GM23248 (cell line): ENCODE results near the gene HPS1. TPM values are rescaled to one million over a fixed set of nuclear protein-coding genes. Genes with fewer than 3 reads are reported as not detected.

Experiments
- DNase-seq: peaks from one replicate; pipeline ENCODE4 v3.0.0-alpha.2; 2015
- H2AFZ ChIP-seq: fragments of 200-600 bp; sonication (generic); 2 replicates; pipeline ENCODE4 v1.6.1; 2016; ENCODE audit warnings: antibody characterized with exemption
- H3F3A ChIP-seq: fragments of 200-600 bp; sonication (generic); 2 replicates; pipeline ENCODE4 v1.6.1; 2016; ENCODE audit warnings: mild to moderate bottlenecking, antibody characterized with exemption, mixed run types; ENCODE audit not compliant: insufficient read depth
- H3K27ac ChIP-seq: fragments of 200-600 bp; sonication (generic); 2 replicates; pipeline ENCODE4 v1.5.1; 2016; ENCODE audit warnings: mild to moderate bottlenecking
- H3K27me3 ChIP-seq: fragments of 200-600 bp; sonication (generic); replicated peaks from 2 replicates; pipeline ENCODE4 v1.6.1; 2016; ENCODE audit warnings: mild to moderate bottlenecking; ENCODE audit not compliant: insufficient read depth
- H3K36me3 ChIP-seq: fragments of 200-600 bp; sonication (generic); 2 replicates; pipeline ENCODE4 v1.6.1; 2016; ENCODE audit warnings: low read depth, mild to moderate bottlenecking
- H3K4me1 ChIP-seq: fragments of 200-600 bp; sonication (generic); 2 replicates; pipeline ENCODE4 v1.6.1; 2016; ENCODE audit warnings: mild to moderate bottlenecking; ENCODE audit not compliant: insufficient read depth
- H3K4me2 ChIP-seq: fragments of 200-600 bp; sonication (generic); one replicate; pipeline ENCODE4 v1.6.1; 2016; ENCODE audit warnings: mild to moderate bottlenecking; ENCODE audit not compliant: unreplicated experiment
- H3K4me3 ChIP-seq: fragments of 200-600 bp; sonication (generic); 2 replicates; pipeline ENCODE4 v1.5.1; 2016; ENCODE audit warnings: mild to moderate bottlenecking
- H3K79me2 ChIP-seq: fragments of 200-600 bp; sonication (generic); 2 replicates; pipeline ENCODE4 v1.6.1; 2016; ENCODE audit warnings: mild to moderate bottlenecking; ENCODE audit not compliant: insufficient read depth
- H3K9ac ChIP-seq: fragments of 200-600 bp; sonication (generic); 2 replicates; pipeline ENCODE4 v1.6.1; 2016; ENCODE audit warnings: mild to moderate bottlenecking
- H3K9me2 ChIP-seq: fragments of 200-600 bp; sonication (generic); 2 replicates; pipeline ENCODE4 v1.6.1; 2016; ENCODE audit warnings: mixed run types, mild to moderate bottlenecking, moderate library complexity; ENCODE audit not compliant: insufficient read depth
- H3K9me3 ChIP-seq: fragments of 200-600 bp; sonication (generic); one replicate; pipeline ENCODE4 v1.6.1; 2017; ENCODE audit warnings: low read depth
- H4K20me1 ChIP-seq: fragments of 200-600 bp; sonication (generic); 2 replicates; pipeline ENCODE4 v1.6.0; 2016; ENCODE audit not compliant: insufficient read depth
- EZH2 ChIP-seq: fragments of 200-600 bp; sonication (generic); IDR thresholded peaks from 2 replicates; pipeline ENCODE4 v1.6.1; 2018; ENCODE audit warnings: antibody characterized with exemption, mild to moderate bottlenecking; ENCODE audit not compliant: insufficient read depth, poor library complexity, severe bottlenecking
- EZH2phosphoT487 ChIP-seq: fragments of 200-600 bp; sonication (generic); IDR thresholded peaks from 2 replicates; pipeline ENCODE4 v1.6.1; 2018; ENCODE audit warnings: antibody characterized with exemption, moderate library complexity, mild to moderate bottlenecking, low read depth; ENCODE audit not compliant: insufficient read depth
- WGBS, 2 experiments: methylation state at CpG; one replicate each; pipeline ENCODE4 v1.1.6; 2015 to 2017; ENCODE audit warnings: low lambda C conversion rate in 2 of 2, low coverage in 1 of 2; ENCODE audit errors: missing lambda C conversion rate in 2 of 2; 5-methylcytosine and 5-hydroxymethylcytosine counted together
- in situ Hi-C: fragments of 300-500 bp; cut with MboI; formaldehyde crosslinking; loops from 2 replicates; pipeline ENCODE4 v1.15.0; 2020
- polyA plus RNA-seq: library from polyadenylated mRNA; unstranded; fragments of >200 nt; fragmentation: Nextera tagmentation; extraction: Ambion mirVana; gene quantifications from 2 replicates; pipeline ENCODE4 v1.2.1, GENCODE V29; 2016
- total RNA-seq: library from RNA; depleted of rRNA; stranded (reverse); fragments of >200 nt; shearing (Covaris generic); gene quantifications from 2 replicates; pipeline ENCODE4 v1.2.3, GENCODE V29; 2014

HPS1 gene
- total and polyA plus RNA-seq, 2 experiments from 2014 or later = 54.5 to 80.6 TPM

DNA sequence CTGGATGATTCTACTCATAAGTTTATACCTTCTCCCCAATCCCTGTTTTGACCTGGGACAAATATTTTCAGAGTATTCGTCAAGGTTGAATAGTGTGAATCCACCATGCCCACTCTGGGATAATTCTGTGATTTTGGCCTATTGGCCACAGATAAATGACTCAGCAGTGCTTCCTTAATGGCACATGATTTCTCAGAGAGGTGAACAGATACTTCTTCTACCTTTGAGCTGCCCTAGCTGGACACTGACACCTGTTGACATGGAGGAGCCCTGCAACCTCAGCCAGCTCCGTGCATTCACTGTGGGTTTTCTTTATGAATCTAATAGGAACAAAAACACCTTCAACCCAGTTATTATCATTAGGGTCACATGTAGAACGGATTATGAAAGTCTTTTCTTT is 40.9 kb upstream of the HPS1 start:
- Histone ChIP-seq H3K36me3 (no peaks in the 10 kb centered on the region), H3K4me1 (peaks cover 47% of the 10 kb centered on the region), H3K27me3 (no peaks in the 10 kb centered on the region), H3K27ac (no peak overlapping the region), H3K9me3 (no peaks in the 10 kb centered on the region), H3K4me2 (no peak overlapping the region), H3K9ac (no peak overlapping the region), H3K79me2 (no peaks in the 10 kb centered on the region), H3K9me2 (0 out of 2 replicates have a peak, but pooled peaks cover 2% of the 10 kb centered on the region), H3F3A (peaks cover 39% of the 10 kb centered on the region), H2AFZ (peak overlapping the region; percentile 86; the same call in 1 of the 2 replicates), H4K20me1 (no peaks in the 10 kb centered on the region), H3K4me3 (no peak overlapping the region)
- WGBS, 2 experiments = 97 to 100% methylated on average over 3 of the region's 3 CpGs
- in situ Hi-C loops = no loop called here
- DNase-seq = no peak
- TF ChIP-seq EZH2phosphoT487 (no peak), EZH2 (no peak)

DNA sequence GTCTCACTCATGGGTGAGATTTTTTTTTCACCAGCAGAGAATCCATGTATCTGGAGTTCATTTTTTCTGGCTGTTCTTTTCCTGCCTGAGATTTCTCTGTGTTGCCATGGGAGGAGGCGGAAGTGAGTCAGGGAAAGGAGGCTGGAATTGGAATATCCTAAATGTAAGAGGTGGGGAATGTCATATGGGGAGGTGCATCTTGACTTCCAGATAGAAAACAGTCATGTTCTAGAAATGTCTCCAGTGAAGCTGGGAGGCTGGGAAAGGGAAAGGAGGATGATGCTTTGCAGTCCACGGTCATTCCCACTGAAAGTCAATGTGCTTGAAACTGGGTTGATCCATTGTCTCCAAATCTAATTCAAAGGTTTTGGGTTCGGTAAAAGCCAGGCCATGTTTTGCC is 39.7 kb upstream of the HPS1 start:
- H3K4me3 ChIP-seq = 0 out of 2 replicates have a peak overlapping the region, but pooled peaks have one; percentile 20
- H3K9me3 ChIP-seq = no peaks in the 10 kb centered on the region
- H2AFZ ChIP-seq = peak overlapping the region; percentile 86
- no peaks in the 10 kb centered on the region for H3K36me3 ChIP-seq
- DNase-seq = peak; percentile 92
- no peaks in the 10 kb centered on the region for H4K20me1 ChIP-seq
- no peak for TF ChIP-seq EZH2phosphoT487
- TF ChIP-seq EZH2 = no peak
- H3F3A ChIP-seq = peaks cover 39% of the 10 kb centered on the region
- in situ Hi-C loops = no loop called here
- H3K4me2 ChIP-seq = peak overlapping the region; percentile 75
- H3K4me1 ChIP-seq = peaks cover 47% of the 10 kb centered on the region
- no peaks in the 10 kb centered on the region for H3K27me3 ChIP-seq
- peak overlapping the region; percentile 91 for H3K27ac ChIP-seq
- no peaks in the 10 kb centered on the region for H3K79me2 ChIP-seq
- H3K9me2 ChIP-seq = 0 out of 2 replicates have a peak, but pooled peaks cover 2% of the 10 kb centered on the region
- WGBS, 2 experiments = 2 to 7% methylated on average over 3 of the region's 3 CpGs
- peak overlapping the region; percentile 57 for H3K9ac ChIP-seq

DNA sequence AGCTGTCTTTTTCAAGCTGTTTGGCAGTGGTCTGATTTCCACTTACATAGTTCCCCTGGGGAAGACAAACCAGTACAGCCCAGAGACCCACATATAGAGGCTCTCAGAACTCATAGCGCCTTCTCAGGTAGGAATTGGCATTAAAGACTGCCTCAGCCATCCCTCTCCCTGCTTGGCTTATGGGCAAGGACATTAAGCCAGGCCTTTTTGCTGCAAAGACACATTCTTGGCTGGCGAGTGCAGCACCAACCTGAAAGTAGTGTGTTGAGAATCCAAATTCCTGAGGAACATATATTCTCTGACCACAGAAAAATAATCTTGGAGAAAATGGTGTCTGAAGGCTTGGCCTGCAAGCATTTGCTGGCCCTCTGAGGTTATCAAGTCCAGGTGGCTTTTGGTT is 39.2 kb upstream of the HPS1 start:
- in situ Hi-C loops = no loop called here
- H3K9me2 ChIP-seq = 0 out of 2 replicates have a peak, but pooled peaks cover 2% of the 10 kb centered on the region
- TF ChIP-seq EZH2 = no peak
- TF ChIP-seq EZH2phosphoT487 = no peak
- peak; percentile 65 for DNase-seq
- H3K27ac ChIP-seq = peak overlapping the region; percentile 91
- peak overlapping the region; percentile 57 for H3K9ac ChIP-seq
- peaks cover 39% of the 10 kb centered on the region for H3F3A ChIP-seq
- H3K36me3 ChIP-seq = no peaks in the 10 kb centered on the region
- H3K9me3 ChIP-seq = no peaks in the 10 kb centered on the region
- no peaks in the 10 kb centered on the region for H4K20me1 ChIP-seq
- H3K27me3 ChIP-seq = no peaks in the 10 kb centered on the region
- 0 out of 2 replicates have a peak overlapping the region, but pooled peaks have one; percentile 15 for H3K4me3 ChIP-seq
- peaks cover 47% of the 10 kb centered on the region for H3K4me1 ChIP-seq
- WGBS, 2 experiments = 79 to 83% methylated on average over 2 of the region's 2 CpGs
- peak overlapping the region; percentile 86 for H2AFZ ChIP-seq
- no peaks in the 10 kb centered on the region for H3K79me2 ChIP-seq
- H3K4me2 ChIP-seq = peak overlapping the region; percentile 75

DNA sequence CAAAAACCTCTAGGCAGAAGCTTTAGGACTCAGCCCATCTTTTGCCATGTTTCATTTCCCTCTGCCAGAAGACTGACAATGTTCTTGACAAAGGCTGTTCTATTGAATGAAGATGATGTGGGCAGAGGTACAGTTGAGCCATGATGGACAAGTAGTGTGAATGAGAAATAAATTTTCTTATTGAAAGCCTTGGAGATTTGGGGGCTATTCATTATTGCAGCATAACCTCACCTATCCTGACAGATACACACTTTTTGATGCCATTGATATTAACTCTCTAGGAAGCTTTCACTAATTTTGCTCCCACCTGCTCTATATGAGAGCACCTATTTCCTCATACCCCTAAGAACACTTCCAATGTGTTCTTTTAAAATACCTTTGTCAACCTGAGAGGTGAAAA is 36.9 kb upstream of the HPS1 start:
- H3K27me3 ChIP-seq = no peaks in the 10 kb centered on the region
- H3K9me3 ChIP-seq = no peaks in the 10 kb centered on the region
- peaks cover 41% of the 10 kb centered on the region for H3K4me1 ChIP-seq
- TF ChIP-seq EZH2 (no peak), EZH2phosphoT487 (no peak)
- peaks cover 28% of the 10 kb centered on the region for H3F3A ChIP-seq
- no peak for DNase-seq
- no peaks in the 10 kb centered on the region for H3K79me2 ChIP-seq
- no peak overlapping the region for H3K4me3 ChIP-seq
- H4K20me1 ChIP-seq = no peaks in the 10 kb centered on the region
- in situ Hi-C loops = no loop called here
- H3K27ac ChIP-seq = no peak overlapping the region
- H3K36me3 ChIP-seq = no peaks in the 10 kb centered on the region
- H3K9ac ChIP-seq = no peak overlapping the region
- H2AFZ ChIP-seq = no peak overlapping the region
- no peaks in the 10 kb centered on the region for H3K9me2 ChIP-seq
- H3K4me2 ChIP-seq = no peak overlapping the region

DNA sequence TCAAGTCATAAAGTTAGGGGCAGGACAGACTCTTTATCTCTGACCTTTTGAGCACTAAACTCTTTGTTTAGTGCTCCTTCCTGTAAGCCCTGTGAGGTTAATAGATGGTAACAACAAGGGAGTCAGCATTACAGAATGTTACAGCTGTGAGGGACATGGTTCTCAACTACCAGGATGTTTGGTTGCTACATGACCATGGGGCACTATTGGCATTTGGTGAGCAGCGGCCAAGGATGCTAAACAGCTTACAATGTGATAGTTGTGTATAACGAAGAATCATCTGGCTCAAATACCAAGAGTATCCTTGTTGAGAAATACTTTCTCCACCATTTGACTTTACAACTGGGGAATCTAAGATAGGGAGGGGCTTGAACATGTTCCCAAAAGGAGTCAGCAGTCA is 35.4 kb upstream of the HPS1 start:
- Histone ChIP-seq H3K9me3 (no peaks in the 10 kb centered on the region), H2AFZ (no peak overlapping the region), H3K4me3 (no peak overlapping the region), H3K27me3 (no peaks in the 10 kb centered on the region), H3F3A (peaks cover 20% of the 10 kb centered on the region), H3K9me2 (no peaks in the 10 kb centered on the region), H3K79me2 (no peaks in the 10 kb centered on the region), H3K4me2 (no peak overlapping the region), H3K36me3 (no peaks in the 10 kb centered on the region), H3K27ac (no peak overlapping the region), H3K4me1 (peaks cover 35% of the 10 kb centered on the region), H4K20me1 (no peaks in the 10 kb centered on the region), H3K9ac (no peak overlapping the region)
- in situ Hi-C loops = no loop called here
- 96 to 100% methylated on average over 2 of the region's 2 CpGs for WGBS, 2 experiments
- no peak for DNase-seq
- TF ChIP-seq EZH2 (no peak), EZH2phosphoT487 (no peak)
